Measurements from ENCODE around the gene DDB1. TPM values are rescaled to one million over a fixed set of nuclear protein-coding genes. Genes with fewer than 3 reads are reported as not detected.

The DDB1 gene
- total RNA-seq (2013): 111 TPM
- polyA plus RNA-seq (10 to 100 TPM; 54.1 to 97.2 (median 86.6) TPM), polyA minus RNA-seq (60.5 and 90.5 TPM in 2 replicates), total RNA-seq (90.2 to 199 (median 140) reads per million in 11 experiments)

DNA sequence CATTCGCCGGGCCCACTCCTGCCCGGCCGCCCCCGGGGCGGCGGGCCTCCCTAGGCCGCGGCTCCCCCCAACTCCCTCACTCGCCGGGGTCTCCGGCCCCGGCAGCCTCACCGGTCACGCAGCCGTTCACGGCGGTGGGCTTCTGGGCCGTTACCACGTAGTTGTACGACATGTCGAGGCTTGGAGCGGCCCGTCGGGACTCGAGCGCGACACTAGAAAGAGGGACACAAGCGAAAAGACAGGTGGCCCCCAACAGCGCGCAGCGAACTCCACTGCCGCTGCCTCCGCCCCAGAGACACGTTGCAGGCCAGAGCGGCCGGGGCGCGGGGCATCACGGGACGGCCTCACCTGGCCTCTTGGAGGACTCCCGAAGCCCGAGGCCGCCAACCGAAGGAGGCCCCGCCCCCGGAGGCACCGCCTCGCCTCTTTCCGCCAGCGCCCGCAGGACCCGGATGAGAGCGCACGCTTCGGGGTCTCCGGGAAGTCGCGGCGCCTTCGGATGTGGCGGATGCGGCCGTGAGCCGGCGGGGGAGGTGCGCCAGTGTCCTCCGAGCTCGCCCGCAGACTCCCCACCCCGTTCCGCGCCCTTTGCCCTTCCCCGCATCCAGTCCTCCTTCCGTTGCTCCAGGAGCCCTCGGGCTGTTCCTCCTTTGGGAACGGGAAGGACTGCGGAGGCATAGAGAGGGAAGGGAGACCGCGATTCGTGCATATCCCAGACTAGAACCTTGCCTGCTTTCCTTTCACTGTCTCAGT lies at the start of gene DDB1, which contains the start of gene TKFC:
Gene DDB1, minus strand, starts transcription at position 309 of the 753 bp plus-strand sequence. Its CDS starts 137 bp downstream, at position 172.
Gene TKFC, plus strand, starts transcription at position 432 of the 753 bp plus-strand sequence. CDS start 1,501 bp downstream, outside the sequence.
- Histone ChIP-seq H3K36me3 (replicated peaks in 1 of 2; ENCODE audit: control insufficient read depth in 1 of 2, insufficient read depth in 2 of 2, low read length in 2 of 2) (peaks cover 18 to 28% of the 10 kb centered on the region in 2 donors), H3K4me2 (replicated peaks; ENCODE audit: extremely low read depth, low read length, poor library complexity, severe bottlenecking) (peak within 1 kb of the TSS; percentile 76), H2AFZ (ENCODE audit: insufficient read depth, low read depth, low read length, poor library complexity, severe bottlenecking) (peak within 1 kb of the TSS; percentile 92), H3K9me3 (replicated peaks in 1 of 2; ENCODE audit: control insufficient read depth in 1 of 2, insufficient read depth in 1 of 2, low read length in 2 of 2) (no peaks in the 10 kb centered on the region), H3K79me2 (ENCODE audit: insufficient read depth, low read length) (peaks cover 50% of the 10 kb centered on the region), H3K27ac (ENCODE audit: low read depth in 1 of 2, low read length in 2 of 2) (peak within 1 kb of the TSS; percentile 68 to 88), H3K4me1 (ENCODE audit: control insufficient read depth in 1 of 2, insufficient read depth in 2 of 2, low read length in 2 of 2) (peaks cover 28 to 37% of the 10 kb centered on the region in 2 donors), H3K4me3 (replicated peaks in 1 of 3; ENCODE audit: low read depth in 2 of 3, low read length in 3 of 3) (peak within 1 kb of the TSS; percentile 67 to 85 (median 83)), H4K20me1 (ENCODE audit: insufficient read depth, low read length) (peaks cover 34% of the 10 kb centered on the region), H3K9ac (ENCODE audit: insufficient read depth, low read length, poor library complexity, severe bottlenecking) (peak within 1 kb of the TSS; percentile 95), H3K27me3 (ENCODE audit: control insufficient read depth in 2 of 2, insufficient read depth in 2 of 2, low read length in 2 of 2) (no peaks in the 10 kb centered on the region)
- peaks cover 27 to 29% of the 10 kb centered on the region in 2 donors for H3K36me3 Mint-ChIP-seq
- intact Hi-C loops (cut with micrococcal nuclease): no loop called here
- H3K27ac Mint-ChIP-seq: peak within 1 kb of the TSS; percentile 87 to 94 (median 93)
- DNase-seq: peak; percentile 59 to 63 (median 60)
- peaks cover 39% of the 10 kb centered on the region for H3K4me1 Mint-ChIP-seq
- under 1% methylated on average over 66 of the region's 81 CpGs for WGBS (ENCODE audit: insufficient coverage)
- H3K9me3 Mint-ChIP-seq: no peaks in the 10 kb centered on the region
- H3K27me3 Mint-ChIP-seq (ENCODE audit: low read depth in 3 of 3): peaks cover 0 to 2% (median 2%) of the 10 kb centered on the region in 3 donors
- TF ChIP-seq, protein P1, sequence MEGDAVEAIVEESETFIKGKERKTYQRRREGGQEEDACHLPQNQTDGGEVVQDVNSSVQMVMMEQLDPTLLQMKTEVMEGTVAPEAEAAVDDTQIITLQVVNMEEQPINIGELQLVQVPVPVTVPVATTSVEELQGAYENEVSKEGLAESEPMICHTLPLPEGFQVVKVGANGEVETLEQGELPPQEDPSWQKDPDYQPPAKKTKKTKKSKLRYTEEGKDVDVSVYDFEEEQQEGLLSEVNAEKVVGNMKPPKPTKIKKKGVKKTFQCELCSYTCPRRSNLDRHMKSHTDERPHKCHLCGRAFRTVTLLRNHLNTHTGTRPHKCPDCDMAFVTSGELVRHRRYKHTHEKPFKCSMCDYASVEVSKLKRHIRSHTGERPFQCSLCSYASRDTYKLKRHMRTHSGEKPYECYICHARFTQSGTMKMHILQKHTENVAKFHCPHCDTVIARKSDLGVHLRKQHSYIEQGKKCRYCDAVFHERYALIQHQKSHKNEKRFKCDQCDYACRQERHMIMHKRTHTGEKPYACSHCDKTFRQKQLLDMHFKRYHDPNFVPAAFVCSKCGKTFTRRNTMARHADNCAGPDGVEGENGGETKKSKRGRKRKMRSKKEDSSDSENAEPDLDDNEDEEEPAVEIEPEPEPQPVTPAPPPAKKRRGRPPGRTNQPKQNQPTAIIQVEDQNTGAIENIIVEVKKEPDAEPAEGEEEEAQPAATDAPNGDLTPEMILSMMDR (IDR thresholded peaks at IDR 0.05): no peak
- H3K4me3 Mint-ChIP-seq: peak within 1 kb of the TSS; percentile 91 to 96

DNA sequence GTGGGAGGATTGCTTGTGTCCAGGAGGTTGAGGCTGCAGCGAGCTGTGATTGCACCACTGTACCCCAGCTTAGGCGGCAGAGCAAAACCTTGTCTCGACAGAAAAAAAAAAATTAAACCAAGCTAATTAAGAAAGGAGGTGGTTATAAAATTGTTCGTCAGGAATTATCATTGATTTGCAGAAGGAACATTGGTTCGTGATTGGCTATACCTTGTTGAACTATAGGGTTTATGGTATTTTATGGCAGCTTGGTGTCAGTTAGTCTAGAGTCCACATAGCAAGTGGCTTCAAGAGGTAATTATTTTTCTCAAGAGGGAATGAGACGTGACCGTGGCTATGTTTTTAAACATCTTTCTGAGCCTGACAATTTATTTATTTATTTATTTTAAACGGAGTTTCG lies 48.0 kb upstream of the DDB1 start:
- H3K36me3 Mint-ChIP-seq: peaks cover 9 to 14% of the 10 kb centered on the region in 2 donors

More for the DNA sequence above, 48.0 kb upstream of the DDB1 start:
- Mint-ChIP-seq H3K4me3 (no peak overlapping the region), H3K27me3 (ENCODE audit: low read depth in 3 of 3) (peaks cover 0 to 5% (median 0%) of the 10 kb centered on the region in 3 donors), H3K27ac (peak overlapping the region in 1 of 7 donors; percentile 57), H3K9me3 (peaks cover 0 to 4% (median 0%) of the 10 kb centered on the region in 7 donors), H3K4me1 (peaks cover 46% of the 10 kb centered on the region)
- H3K36me3 ChIP-seq (replicated peaks in 1 of 2; ENCODE audit: control insufficient read depth in 1 of 2, insufficient read depth in 2 of 2, low read length in 2 of 2): peaks cover 0 to 3% of the 10 kb centered on the region in 2 donors
- H3K79me2 ChIP-seq (ENCODE audit: insufficient read depth, low read length): no peaks in the 10 kb centered on the region
- no peak overlapping the region for H2AFZ ChIP-seq (ENCODE audit: insufficient read depth, low read depth, low read length, poor library complexity, severe bottlenecking)
- no peak overlapping the region for H3K9ac ChIP-seq (ENCODE audit: insufficient read depth, low read length, poor library complexity, severe bottlenecking)
- intact Hi-C loops (cut with micrococcal nuclease): no loop called here
- H3K4me2 ChIP-seq (replicated peaks; ENCODE audit: extremely low read depth, low read length, poor library complexity, severe bottlenecking): no peak overlapping the region
- no peak overlapping the region for H3K27ac ChIP-seq (ENCODE audit: low read depth in 1 of 2, low read length in 2 of 2)
- TF ChIP-seq, protein P1 (IDR thresholded peaks at IDR 0.05): no peak
- no peaks in the 10 kb centered on the region for H3K9me3 ChIP-seq (replicated peaks in 1 of 2; ENCODE audit: control insufficient read depth in 1 of 2, insufficient read depth in 1 of 2, low read length in 2 of 2)
- H3K4me3 ChIP-seq (replicated peaks in 1 of 3; ENCODE audit: low read depth in 2 of 3, low read length in 3 of 3): no peak overlapping the region
- H4K20me1 ChIP-seq (ENCODE audit: insufficient read depth, low read length): no peaks in the 10 kb centered on the region
- peaks cover 47 to 50% of the 10 kb centered on the region in 2 donors for H3K4me1 ChIP-seq (ENCODE audit: control insufficient read depth in 1 of 2, insufficient read depth in 2 of 2, low read length in 2 of 2)
- no peaks in the 10 kb centered on the region for H3K27me3 ChIP-seq (ENCODE audit: control insufficient read depth in 2 of 2, insufficient read depth in 2 of 2, low read length in 2 of 2)
- WGBS (ENCODE audit: insufficient coverage): 100% methylated on average over 1 of the region's 9 CpGs
- no peak for DNase-seq

Measured in CD14-positive monocyte (primary cell).